ENCODE data around the gene EMC1. TPM values are rescaled to one million over a fixed set of nuclear protein-coding genes. Genes with fewer than 3 reads are reported as not detected.
"Not testable (repeated sequence)": the region's sequence is repeated elsewhere in the genome, so short reads cannot be mapped to it uniquely, and the experiment has no call there.

Gene EMC1
- polyA plus RNA-seq, 3 donors from 2014 or later: 18.6 to 44.1 (median 32.2) TPM

DNA sequence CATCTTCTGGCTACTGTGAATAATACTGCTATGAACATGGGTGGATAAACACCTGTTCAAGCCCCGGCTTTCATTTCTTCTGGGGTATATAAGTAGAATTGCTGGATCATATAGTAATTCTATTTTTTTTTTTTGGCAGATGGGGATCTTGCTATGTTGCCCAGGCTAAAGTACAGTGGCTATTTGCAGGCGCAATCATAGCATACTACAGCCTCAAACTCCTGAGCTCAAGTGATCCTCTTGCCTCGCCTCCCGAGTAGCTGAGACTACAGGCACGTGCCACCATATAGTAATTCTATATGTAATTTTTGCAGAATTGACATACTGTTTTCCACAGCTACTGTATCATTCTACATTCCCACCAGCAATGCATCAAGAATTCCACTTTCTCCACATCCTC, 69.1 kb downstream of the EMC1 start:
- DNase-seq: no peak
- Mint-ChIP-seq H3K27ac (no peak overlapping the region), H3K4me1 (peaks cover 26 to 29% of the 10 kb centered on the region in 2 donors), H3K27me3 (ENCODE audit: low read depth in 3 of 3) (no peaks in the 10 kb centered on the region), H3K4me3 (no peak overlapping the region), H3K36me3 (peaks cover 32 to 59% (median 39%) of the 10 kb centered on the region in 3 donors), H3K9me3 (no peaks in the 10 kb centered on the region)

DNA sequence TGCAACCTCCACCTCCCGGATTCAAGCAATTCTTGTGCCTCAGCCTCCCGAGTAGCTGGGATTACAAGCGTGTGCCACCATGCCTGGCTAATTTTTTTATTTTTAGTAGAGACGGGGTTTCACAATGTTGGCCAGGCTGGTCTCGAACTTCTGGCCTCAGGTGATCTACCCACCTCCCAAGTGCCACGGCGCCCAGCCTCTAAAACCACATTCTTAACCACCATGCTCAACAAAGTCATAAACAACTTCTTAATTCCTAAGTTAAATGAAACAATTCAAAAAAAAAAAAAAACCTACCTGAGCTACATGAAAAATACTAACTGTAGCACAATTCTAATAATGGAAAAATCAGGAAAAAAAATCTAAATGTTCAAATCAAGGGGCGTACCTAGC, 71.1 kb downstream of the EMC1 start:
- H3K9me3 Mint-ChIP-seq; H3K27me3 Mint-ChIP-seq (ENCODE audit: low read depth in 3 of 3); DNase-seq: not testable (repeated sequence)
- Mint-ChIP-seq H3K4me1 (peaks cover 26 to 29% of the 10 kb centered on the region in 2 donors), H3K27ac (peak overlapping the region; percentile 61 to 93 (median 88)), H3K36me3 (peaks cover 28 to 58% (median 32%) of the 10 kb centered on the region in 3 donors), H3K4me3 (peak overlapping the region; percentile 46 to 58 (median 51))

DNA sequence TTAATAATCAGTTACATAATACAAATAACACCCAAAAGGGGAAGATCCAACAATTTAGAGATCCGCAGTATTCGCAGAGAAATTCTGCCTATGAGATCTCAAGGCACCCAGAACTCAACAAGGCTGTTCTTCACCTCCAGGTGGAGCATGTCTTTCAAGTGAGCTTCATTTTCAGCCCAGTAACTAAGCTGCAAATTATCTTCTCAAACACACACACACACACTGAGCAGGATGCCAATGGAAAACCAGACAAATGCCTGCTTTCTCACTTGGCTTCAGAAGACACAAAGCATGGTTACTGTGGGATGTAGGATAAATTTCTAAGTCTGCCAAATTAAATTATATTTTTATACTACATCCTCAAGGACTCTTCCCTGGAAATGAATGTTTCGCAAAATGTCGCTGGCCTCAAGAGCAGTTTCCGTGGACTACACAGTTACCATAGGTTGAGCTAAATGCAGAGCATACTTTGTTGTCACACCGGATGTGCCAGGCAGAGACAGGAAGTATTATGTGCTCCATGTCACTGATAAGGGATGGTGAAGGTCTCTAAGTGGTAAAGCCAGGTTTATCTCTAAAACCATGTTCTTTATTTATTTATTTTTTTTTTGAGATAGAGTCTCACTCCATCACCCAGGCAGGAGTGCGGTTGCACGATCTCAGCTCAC, 71.6 kb downstream of the EMC1 start:
- peaks cover 26 to 29% of the 10 kb centered on the region in 2 donors for H3K4me1 Mint-ChIP-seq
- peak; percentile 20 to 43 (median 37) for DNase-seq
- H3K27me3 Mint-ChIP-seq (ENCODE audit: low read depth in 3 of 3): peaks cover 0 to 1% (median 0%) of the 10 kb centered on the region in 3 donors
- H3K27ac Mint-ChIP-seq: peak overlapping the region; percentile 61 to 93 (median 88)
- no peaks in the 10 kb centered on the region for H3K9me3 Mint-ChIP-seq
- peaks cover 27 to 58% (median 33%) of the 10 kb centered on the region in 3 donors for H3K36me3 Mint-ChIP-seq
- peak overlapping the region; percentile 43 to 70 (median 46) for H3K4me3 Mint-ChIP-seq

DNA sequence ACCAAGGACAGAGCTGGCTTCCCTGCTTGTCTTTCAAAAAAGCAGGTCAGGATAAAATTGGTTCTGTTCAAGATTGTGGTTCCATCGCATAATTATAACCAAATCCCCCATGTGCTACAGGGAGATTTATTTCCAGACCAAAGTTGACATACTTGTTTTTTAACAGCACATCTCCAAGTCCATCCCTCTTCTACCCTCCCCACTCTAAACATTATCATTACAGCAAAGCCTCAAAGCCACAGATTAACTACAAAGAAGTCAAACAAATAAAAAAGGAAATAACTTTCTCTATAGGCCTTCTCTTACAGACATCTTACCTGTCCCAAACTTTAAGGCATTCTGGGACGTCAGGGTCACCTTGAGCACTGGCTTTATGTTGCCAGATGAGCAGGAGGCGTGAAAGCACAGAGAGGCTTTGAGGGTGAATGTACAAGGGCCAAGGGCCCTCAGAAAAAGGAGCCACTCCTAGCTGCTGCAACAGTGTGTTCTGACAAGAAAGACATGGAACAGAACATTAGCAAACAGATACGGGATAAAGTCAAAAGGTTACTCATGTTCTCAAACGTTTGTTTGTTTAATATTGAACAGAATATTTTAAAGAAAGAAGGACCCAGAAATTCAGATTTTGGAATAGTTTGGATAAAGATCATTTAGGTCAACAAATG, 72.5 kb downstream of the EMC1 start:
- Mint-ChIP-seq H3K27me3 (ENCODE audit: low read depth in 3 of 3) (peaks cover 0 to 1% (median 0%) of the 10 kb centered on the region in 3 donors), H3K4me1 (peaks cover 26 to 29% of the 10 kb centered on the region in 2 donors), H3K4me3 (peak overlapping the region in 1 of 5 donors; percentile 13), H3K36me3 (peaks cover 24 to 61% (median 32%) of the 10 kb centered on the region in 3 donors), H3K9me3 (no peaks in the 10 kb centered on the region), H3K27ac (peak overlapping the region; percentile 12 to 92 (median 66))
- no peak for DNase-seq

DNA sequence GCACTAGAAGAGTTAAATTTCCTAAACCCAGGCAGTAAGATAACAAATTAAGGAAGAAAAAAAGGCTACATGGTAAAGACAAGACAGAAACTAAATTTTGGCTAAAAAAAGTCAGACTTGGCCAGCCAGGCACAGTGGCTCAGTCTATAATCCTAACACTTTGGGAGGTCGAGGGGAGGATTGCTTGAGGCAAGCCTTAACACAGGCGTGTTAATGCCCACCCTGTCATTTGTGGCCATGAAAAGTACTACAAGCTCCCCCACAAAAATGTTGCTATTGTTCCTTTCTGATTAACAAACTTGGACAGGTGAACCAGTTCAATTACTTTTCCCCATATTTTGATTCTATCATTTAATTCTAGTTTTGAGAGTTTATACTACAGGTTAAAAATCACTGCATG, 73.5 kb downstream of the EMC1 start:
- no peak overlapping the region for H3K4me3 Mint-ChIP-seq
- peaks cover 26 to 29% of the 10 kb centered on the region in 2 donors for H3K4me1 Mint-ChIP-seq
- H3K9me3 Mint-ChIP-seq: no peaks in the 10 kb centered on the region
- peaks cover 27 to 63% (median 34%) of the 10 kb centered on the region in 3 donors for H3K36me3 Mint-ChIP-seq
- H3K27ac Mint-ChIP-seq: no peak overlapping the region
- DNase-seq: no peak
- peaks cover 0 to 1% (median 0%) of the 10 kb centered on the region in 3 donors for H3K27me3 Mint-ChIP-seq (ENCODE audit: low read depth in 3 of 3)

DNA sequence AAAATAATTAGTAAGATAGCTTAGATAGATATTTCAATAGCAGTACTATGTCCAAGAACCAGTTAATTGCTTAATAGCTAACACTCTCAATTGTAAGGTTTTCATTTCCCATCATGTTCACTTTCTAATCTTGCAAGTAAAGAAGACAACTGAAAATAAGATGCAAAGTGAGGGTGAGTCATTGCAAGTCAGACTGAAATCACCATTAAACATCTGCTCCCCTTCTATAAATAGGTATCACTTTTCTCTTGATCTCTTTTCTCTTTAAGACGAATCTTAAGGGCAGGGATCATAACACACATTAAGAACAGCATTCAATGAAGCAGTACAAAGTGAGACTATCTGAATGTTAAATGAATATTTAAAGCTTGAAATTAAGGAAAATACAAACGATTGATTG, 81.7 kb downstream of the EMC1 start:
- peaks cover 20 to 86% (median 60%) of the 10 kb centered on the region in 3 donors for H3K36me3 Mint-ChIP-seq
- no peaks in the 10 kb centered on the region for H3K4me1 Mint-ChIP-seq
- no peak for DNase-seq
- no peaks in the 10 kb centered on the region for H3K27me3 Mint-ChIP-seq (ENCODE audit: low read depth in 3 of 3)
- H3K4me3 Mint-ChIP-seq: no peak overlapping the region
- no peaks in the 10 kb centered on the region for H3K9me3 Mint-ChIP-seq
- peak overlapping the region in 1 of 6 donors; percentile 49 for H3K27ac Mint-ChIP-seq

DNA sequence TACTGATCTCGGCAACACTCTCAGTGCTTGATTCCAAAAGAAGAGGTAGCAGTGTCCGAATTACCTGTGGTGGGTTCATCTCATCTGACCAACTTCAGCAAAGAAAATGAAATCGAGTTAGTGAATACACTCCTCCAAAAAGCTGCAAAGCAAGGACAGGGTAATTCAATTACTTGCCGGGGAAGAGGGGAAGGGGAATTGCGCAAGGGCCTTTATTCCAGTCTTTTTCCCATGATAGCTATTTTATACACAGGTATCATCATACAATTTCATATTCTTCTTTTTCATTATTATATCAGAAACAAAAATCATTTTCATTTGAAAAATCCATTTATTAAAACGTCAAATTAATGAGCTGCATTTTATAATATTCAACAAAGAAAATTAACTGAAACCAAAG, 84.2 kb downstream of the EMC1 start:
- H3K27me3 Mint-ChIP-seq (ENCODE audit: low read depth in 3 of 3): no peaks in the 10 kb centered on the region
- no peaks in the 10 kb centered on the region for H3K4me1 Mint-ChIP-seq
- DNase-seq: no peak
- H3K27ac Mint-ChIP-seq: peak overlapping the region in 1 of 6 donors; percentile 9
- H3K36me3 Mint-ChIP-seq: peaks cover 17 to 88% (median 66%) of the 10 kb centered on the region in 3 donors
- H3K4me3 Mint-ChIP-seq: no peak overlapping the region
- H3K9me3 Mint-ChIP-seq: no peaks in the 10 kb centered on the region

DNA sequence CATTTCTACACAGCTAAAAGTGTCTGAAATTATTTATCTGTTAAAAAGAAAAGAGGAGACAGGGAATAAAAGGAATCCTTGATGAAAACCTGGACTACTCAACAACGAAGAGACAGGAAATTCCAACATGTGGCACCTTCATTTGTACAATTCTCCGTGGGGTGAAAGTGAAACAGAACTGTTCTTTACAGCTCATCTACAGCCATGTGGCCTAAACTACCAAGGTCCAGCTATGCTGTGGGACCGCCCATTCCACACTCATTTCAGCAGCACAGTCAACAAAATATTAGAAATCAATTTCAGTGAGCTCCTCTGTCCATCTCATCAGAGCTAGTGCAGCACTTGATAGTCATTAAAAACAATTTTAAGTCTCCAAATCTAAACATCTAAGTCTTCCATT, 85.3 kb downstream of the EMC1 start:
- H3K36me3 Mint-ChIP-seq: peaks cover 13 to 90% (median 74%) of the 10 kb centered on the region in 3 donors
- H3K9me3 Mint-ChIP-seq: no peaks in the 10 kb centered on the region
- no peaks in the 10 kb centered on the region for H3K4me1 Mint-ChIP-seq
- DNase-seq: no peak
- no peak overlapping the region for H3K4me3 Mint-ChIP-seq
- no peaks in the 10 kb centered on the region for H3K27me3 Mint-ChIP-seq (ENCODE audit: low read depth in 3 of 3)
- peak overlapping the region in 1 of 6 donors; percentile 5 for H3K27ac Mint-ChIP-seq

Other genes with a start within 250 kb of the EMC1 start
- 10 to 100 TPM in 1 of 3 donors, 1 to 10 TPM in 2; 1.5 to 23.7 (median 8.0) TPM for gene UBR4, start 41.3 kb downstream of the EMC1 start, polyA plus RNA-seq
- 10 to 100 TPM in 2 of 3 donors, 1 to 10 TPM in 1; 9.1 to 21.8 (median 17.1) TPM for gene MRTO4, start 281 bp upstream of the EMC1 start, polyA plus RNA-seq
- gene AKR7A3, start 37.2 kb upstream of the EMC1 start, polyA plus RNA-seq: not detected
- 100 to 1,000 TPM; 130 to 217 (median 153) TPM for gene AKR7A2, start 60.6 kb upstream of the EMC1 start, polyA plus RNA-seq
- 10 to 100 TPM in 1 of 3 donors, 1 to 10 TPM in 2; 2.4 to 10.2 (median 3.3) TPM for gene SLC66A1, start 60.8 kb upstream of the EMC1 start, polyA plus RNA-seq
- gene CAPZB, start 234.0 kb upstream of the EMC1 start, polyA plus RNA-seq: 100 to 1,000 TPM; 447 to 644 (median 455) TPM

All from immature natural killer cell (primary cell).